GM23248 (cell line): Measurements from ENCODE around the gene ATP6V1C2. TPM values are rescaled to one million over a fixed set of nuclear protein-coding genes. Genes with fewer than 3 reads are reported as not detected.
"Not testable (repeated sequence)": the region's sequence is repeated elsewhere in the genome, so short reads cannot be mapped to it uniquely, and the experiment has no call there.

Source experiments
- DNase-seq: peaks from one replicate; pipeline ENCODE4 v3.0.0-alpha.2; 2015
- H2AFZ ChIP-seq: fragments of 200-600 bp; sonication (generic); 2 replicates; pipeline ENCODE4 v1.6.1; 2016; ENCODE audit warnings: antibody characterized with exemption
- H3F3A ChIP-seq: fragments of 200-600 bp; sonication (generic); 2 replicates; pipeline ENCODE4 v1.6.1; 2016; ENCODE audit warnings: mild to moderate bottlenecking, antibody characterized with exemption, mixed run types; ENCODE audit not compliant: insufficient read depth
- H3K27ac ChIP-seq: fragments of 200-600 bp; sonication (generic); 2 replicates; pipeline ENCODE4 v1.5.1; 2016; ENCODE audit warnings: mild to moderate bottlenecking
- H3K27me3 ChIP-seq: fragments of 200-600 bp; sonication (generic); replicated peaks from 2 replicates; pipeline ENCODE4 v1.6.1; 2016; ENCODE audit warnings: mild to moderate bottlenecking; ENCODE audit not compliant: insufficient read depth
- H3K36me3 ChIP-seq: fragments of 200-600 bp; sonication (generic); 2 replicates; pipeline ENCODE4 v1.6.1; 2016; ENCODE audit warnings: low read depth, mild to moderate bottlenecking
- H3K4me1 ChIP-seq: fragments of 200-600 bp; sonication (generic); 2 replicates; pipeline ENCODE4 v1.6.1; 2016; ENCODE audit warnings: mild to moderate bottlenecking; ENCODE audit not compliant: insufficient read depth
- H3K4me2 ChIP-seq: fragments of 200-600 bp; sonication (generic); one replicate; pipeline ENCODE4 v1.6.1; 2016; ENCODE audit warnings: mild to moderate bottlenecking; ENCODE audit not compliant: unreplicated experiment
- H3K4me3 ChIP-seq: fragments of 200-600 bp; sonication (generic); 2 replicates; pipeline ENCODE4 v1.5.1; 2016; ENCODE audit warnings: mild to moderate bottlenecking
- H3K79me2 ChIP-seq: fragments of 200-600 bp; sonication (generic); 2 replicates; pipeline ENCODE4 v1.6.1; 2016; ENCODE audit warnings: mild to moderate bottlenecking; ENCODE audit not compliant: insufficient read depth
- H3K9ac ChIP-seq: fragments of 200-600 bp; sonication (generic); 2 replicates; pipeline ENCODE4 v1.6.1; 2016; ENCODE audit warnings: mild to moderate bottlenecking
- H3K9me2 ChIP-seq: fragments of 200-600 bp; sonication (generic); 2 replicates; pipeline ENCODE4 v1.6.1; 2016; ENCODE audit warnings: mixed run types, mild to moderate bottlenecking, moderate library complexity; ENCODE audit not compliant: insufficient read depth
- H3K9me3 ChIP-seq: fragments of 200-600 bp; sonication (generic); one replicate; pipeline ENCODE4 v1.6.1; 2017; ENCODE audit warnings: low read depth
- H4K20me1 ChIP-seq: fragments of 200-600 bp; sonication (generic); 2 replicates; pipeline ENCODE4 v1.6.0; 2016; ENCODE audit not compliant: insufficient read depth
- EZH2 ChIP-seq: fragments of 200-600 bp; sonication (generic); IDR thresholded peaks from 2 replicates; pipeline ENCODE4 v1.6.1; 2018; ENCODE audit warnings: antibody characterized with exemption, mild to moderate bottlenecking; ENCODE audit not compliant: insufficient read depth, poor library complexity, severe bottlenecking
- EZH2phosphoT487 ChIP-seq: fragments of 200-600 bp; sonication (generic); IDR thresholded peaks from 2 replicates; pipeline ENCODE4 v1.6.1; 2018; ENCODE audit warnings: antibody characterized with exemption, moderate library complexity, mild to moderate bottlenecking, low read depth; ENCODE audit not compliant: insufficient read depth
- whole genome bisulfite sequencing, 2 experiments: methylation state at CpG; one replicate each; pipeline ENCODE4 v1.1.6; 2015 to 2017; ENCODE audit warnings: low lambda C conversion rate in 2 of 2, low coverage in 1 of 2; ENCODE audit errors: missing lambda C conversion rate in 2 of 2; 5-methylcytosine and 5-hydroxymethylcytosine counted together
- in situ Hi-C: fragments of 300-500 bp; cut with MboI; formaldehyde crosslinking; loops from 2 replicates; pipeline ENCODE4 v1.15.0; 2020
- polyA plus RNA-seq: library from polyadenylated mRNA; unstranded; fragments of >200 nt; fragmentation: Nextera tagmentation; extraction: Ambion mirVana; gene quantifications from 2 replicates; pipeline ENCODE4 v1.2.1, GENCODE V29; 2016
- total RNA-seq: library from RNA; depleted of rRNA; stranded (reverse); fragments of >200 nt; shearing (Covaris generic); gene quantifications from 2 replicates; pipeline ENCODE4 v1.2.3, GENCODE V29; 2014

The ATP6V1C2 gene
- total and polyA plus RNA-seq, 2 experiments from 2014 or later: 0.53 TPM; not detected in 1

GRCh38 chr2:10806543-10806942 is 85.1 kb downstream of the ATP6V1C2 start:
- no peak for DNase-seq
- H3F3A ChIP-seq: peaks cover 5% of the 10 kb centered on the region; the same call in 1 of the 2 replicates
- H3K4me1 ChIP-seq: peaks cover 17% of the 10 kb centered on the region
- no peak overlapping the region for H3K9ac ChIP-seq
- H3K9me2 ChIP-seq: no peaks in the 10 kb centered on the region
- H3K27ac ChIP-seq: no peak overlapping the region
- peaks cover 10% of the 10 kb centered on the region for H3K36me3 ChIP-seq
- WGBS, 2 experiments: 85 to 89% methylated on average over 3 of the region's 3 CpGs
- in situ Hi-C loops: no loop called here
- H4K20me1 ChIP-seq: no peaks in the 10 kb centered on the region
- TF ChIP-seq EZH2: no peak
- no peak for TF ChIP-seq EZH2phosphoT487
- H3K9me3 ChIP-seq: no peaks in the 10 kb centered on the region
- H2AFZ ChIP-seq: no peak overlapping the region
- H3K79me2 ChIP-seq: peaks cover 84% of the 10 kb centered on the region
- H3K4me2 ChIP-seq: no peak overlapping the region
- no peaks in the 10 kb centered on the region for H3K27me3 ChIP-seq
- H3K4me3 ChIP-seq: no peak overlapping the region

- Histone ChIP-seq H3K9me3 (no peaks in the 10 kb centered on the region), H3F3A (peaks cover 5% of the 10 kb centered on the region; the same call in 1 of the 2 replicates), H4K20me1 (no peaks in the 10 kb centered on the region), H3K4me3 (peak overlapping the region; percentile 86), H3K4me2 (peak overlapping the region; percentile 84), H2AFZ (no peak overlapping the region), H3K9me2 (no peaks in the 10 kb centered on the region), H3K27me3 (no peaks in the 10 kb centered on the region), H3K79me2 (peaks cover 67% of the 10 kb centered on the region), H3K4me1 (peaks cover 17% of the 10 kb centered on the region), H3K27ac (peak overlapping the region; percentile 67; the same call in 1 of the 2 replicates), H3K9ac (peak overlapping the region; percentile 93), H3K36me3 (no peaks in the 10 kb centered on the region)
- DNase-seq: peak; percentile 34
- TF ChIP-seq EZH2phosphoT487 (no peak), EZH2 (no peak)
- 69 to 70% methylated on average over 8 of the region's 8 CpGs for WGBS, 2 experiments
- in situ Hi-C loops: no loop called here
These were observed 89.1 kb downstream of the ATP6V1C2 start for GRCh38 chr2:10810202-10811161.

- peak overlapping the region; percentile 84 for H3K4me2 ChIP-seq
- DNase-seq: no peak
- in situ Hi-C loops: no loop called here
- peak overlapping the region; percentile 67 for H3K27ac ChIP-seq
- H3K36me3 ChIP-seq: no peaks in the 10 kb centered on the region
- H3K27me3 ChIP-seq: no peaks in the 10 kb centered on the region
- no peaks in the 10 kb centered on the region for H4K20me1 ChIP-seq
- TF ChIP-seq EZH2 (no peak), EZH2phosphoT487 (no peak)
- no peaks in the 10 kb centered on the region for H3K9me2 ChIP-seq
- 1 to 2% methylated on average over 14 of the region's 14 CpGs for WGBS, 2 experiments
- H2AFZ ChIP-seq: peak overlapping the region; percentile 80
- H3K4me3 ChIP-seq: peak overlapping the region; percentile 86
- H3K9me3 ChIP-seq: no peaks in the 10 kb centered on the region
- peaks cover 17% of the 10 kb centered on the region for H3K4me1 ChIP-seq
- H3K9ac ChIP-seq: peak overlapping the region; percentile 93
- peaks cover 5% of the 10 kb centered on the region; the same call in 1 of the 2 replicates for H3F3A ChIP-seq
- H3K79me2 ChIP-seq: peaks cover 60% of the 10 kb centered on the region
These were observed 90.1 kb downstream of the ATP6V1C2 start for GRCh38 chr2:10811517-10811916.

GRCh38 chr2:10812362-10813162 is 91.1 kb downstream of the ATP6V1C2 start, which contains the start of gene PDIA6:
Gene PDIA6, minus strand, starts transcription at chr2:10812785. Its CDS starts 89 bp downstream, at chr2:10812696.
- H3K27me3 ChIP-seq: no peaks in the 10 kb centered on the region
- in situ Hi-C loops: no loop called here
- peaks cover 5% of the 10 kb centered on the region; the same call in 1 of the 2 replicates for H3F3A ChIP-seq
- no peaks in the 10 kb centered on the region for H3K9me2 ChIP-seq
- peak within 1 kb of the TSS; percentile 86 for H3K4me3 ChIP-seq
- H3K9ac ChIP-seq: peak within 1 kb of the TSS; percentile 93
- no peaks in the 10 kb centered on the region for H3K9me3 ChIP-seq
- peak within 1 kb of the TSS; percentile 97 for H2AFZ ChIP-seq
- H3K4me1 ChIP-seq: peaks cover 17% of the 10 kb centered on the region
- peaks cover 49% of the 10 kb centered on the region for H3K79me2 ChIP-seq
- DNase-seq: peak; percentile 99
- peak within 1 kb of the TSS; percentile 88 for H3K4me2 ChIP-seq
- H3K36me3 ChIP-seq: no peaks in the 10 kb centered on the region
- WGBS, 2 experiments: 0 to 1% methylated on average over 45 to 82 of the region's 98 CpGs
- H3K27ac ChIP-seq: peak within 1 kb of the TSS; percentile 67
- no peaks in the 10 kb centered on the region for H4K20me1 ChIP-seq
- no peak for TF ChIP-seq EZH2
- TF ChIP-seq EZH2phosphoT487: no peak

GRCh38 chr2:10813163-10814138 is 92.0 kb downstream of the ATP6V1C2 start:
- WGBS, 2 experiments: 45 to 49% methylated on average over 37 of the region's 37 CpGs
- H3F3A ChIP-seq, H3K36me3 ChIP-seq, H3K9me3 ChIP-seq, in situ Hi-C loops, H3K9me2 ChIP-seq, H4K20me1 ChIP-seq, H3K27me3 ChIP-seq: not testable (repeated sequence)
- Histone ChIP-seq H3K4me1 (peaks cover 17% of the 10 kb centered on the region), H3K79me2 (peaks cover 41% of the 10 kb centered on the region), H3K4me3 (peak overlapping the region; percentile 86), H3K9ac (peak overlapping the region; percentile 93), H3K4me2 (peak overlapping the region; percentile 88), H2AFZ (peak overlapping the region; percentile 97), H3K27ac (peak overlapping the region; percentile 41; the same call in 1 of the 2 replicates)
- peak; percentile 74 for DNase-seq
